Lower lobe of right lung (tissue), 2 donors: Measurements from ENCODE around the gene CDK13. TPM values are rescaled to one million over a fixed set of nuclear protein-coding genes. Genes with fewer than 3 reads are reported as not detected.

ENCODE experiments used
- ATAC-seq, 2 donors: fragments of 200-7000 bp; cut with Tn5 transposase; one replicate each; pipeline ENCODE4 v1.9.1; 2020 to 2022; ENCODE audit warnings: mild to moderate bottlenecking in 2 of 2, moderate library complexity in 2 of 2
- DNase-seq: peaks from one replicate; pipeline ENCODE4 v3.0.0-alpha.2; 2020
- H3K27ac ChIP-seq: fragments of 200-600 bp; one replicate; pipeline ENCODE4 v1.8.0; 2022
- H3K27me3 ChIP-seq: fragments of 200-600 bp; one replicate; pipeline ENCODE4 v1.8.0; 2022; ENCODE audit warnings: low read depth
- H3K36me3 ChIP-seq: fragments of 200-600 bp; one replicate; pipeline ENCODE4 v1.8.0; 2022; ENCODE audit warnings: mild to moderate bottlenecking
- H3K4me1 ChIP-seq: fragments of 200-600 bp; one replicate; pipeline ENCODE4 v1.8.0; 2022
- H3K4me3 ChIP-seq: fragments of 200-600 bp; one replicate; pipeline ENCODE4 v1.8.0; 2022; ENCODE audit warnings: mild to moderate bottlenecking
- H3K9me3 ChIP-seq: fragments of 200-600 bp; one replicate; pipeline ENCODE4 v1.8.0; 2022
- CTCF ChIP-seq: fragments of 200-600 bp; IDR thresholded peaks from one replicate; pipeline ENCODE4 v1.8.0; 2022; ENCODE audit warnings: antibody characterized with exemption, mild to moderate bottlenecking
- intact Hi-C: fragments of 100-400 bp; cut with DNase I; formaldehyde crosslinking; loops from one replicate; pipeline ENCODE4 v1.11.0; 2022
- total RNA-seq: library from RNA; stranded (reverse); fragmentation: NEBNext Ultra II Directional; extraction: Animal tissue kit (Norgen Biotek cat#: 25700); gene quantifications from one replicate; pipeline ENCODE4 v1.2.1, GENCODE V29; 2021
- donor health status: DM: no; HTN: yes; CAD: no; lungs with severe emphysema.

CDK13 gene
- total RNA-seq, 1 donor from 2014 or later, result 53.2 TPM

- no peaks in the 10 kb centered on the region for H3K4me1 ChIP-seq
- no peaks in the 10 kb centered on the region for H3K27me3 ChIP-seq
- no peak for TF ChIP-seq CTCF
- H3K36me3 ChIP-seq, result no peaks in the 10 kb centered on the region
- no peak for ATAC-seq
- H3K27ac ChIP-seq, result no peak overlapping the region
- intact Hi-C loops, result no loop called here
- no peak overlapping the region for H3K4me3 ChIP-seq
- DNase-seq, result no peak
- no peaks in the 10 kb centered on the region for H3K9me3 ChIP-seq
Observed at GRCh38 chr7:39934132-39934531, 15.9 kb upstream of the CDK13 start.

- no peak for DNase-seq
- H3K9me3 ChIP-seq, result no peaks in the 10 kb centered on the region
- TF ChIP-seq CTCF, result no peak
- ATAC-seq, result no peak
- no peaks in the 10 kb centered on the region for H3K4me1 ChIP-seq
- intact Hi-C loops, result no loop called here
- no peak overlapping the region for H3K27ac ChIP-seq
- no peak overlapping the region for H3K4me3 ChIP-seq
- no peaks in the 10 kb centered on the region for H3K27me3 ChIP-seq
- no peaks in the 10 kb centered on the region for H3K36me3 ChIP-seq
Observed at GRCh38 chr7:39936761-39937160, 13.3 kb upstream of the CDK13 start.

- Histone ChIP-seq H3K27me3 (no peaks in the 10 kb centered on the region), H3K36me3 (no peaks in the 10 kb centered on the region), H3K4me1 (no peaks in the 10 kb centered on the region), H3K4me3 (no peak overlapping the region), H3K27ac (no peak overlapping the region), H3K9me3 (no peaks in the 10 kb centered on the region)
- ATAC-seq, result no peak
- no peak for DNase-seq
- intact Hi-C loops, result no loop called here
- no peak for TF ChIP-seq CTCF
Observed at GRCh38 chr7:39937366-39938153, 12.5 kb upstream of the CDK13 start.

- Histone ChIP-seq H3K27me3 (no peaks in the 10 kb centered on the region), H3K4me3 (no peak overlapping the region), H3K36me3 (no peaks in the 10 kb centered on the region), H3K9me3 (no peaks in the 10 kb centered on the region), H3K27ac (no peak overlapping the region), H3K4me1 (no peaks in the 10 kb centered on the region)
- ATAC-seq, result no peak
- DNase-seq, result no peak
- TF ChIP-seq CTCF, result no peak
- intact Hi-C loops, result no loop called here
Observed at GRCh38 chr7:39942883-39943282, 7.2 kb upstream of the CDK13 start.

- Histone ChIP-seq H3K36me3 (no peaks in the 10 kb centered on the region), H3K4me1 (peaks cover 5% of the 10 kb centered on the region), H3K27me3 (no peaks in the 10 kb centered on the region), H3K27ac (no peak overlapping the region), H3K4me3 (no peak overlapping the region), H3K9me3 (no peaks in the 10 kb centered on the region)
- TF ChIP-seq CTCF, result no peak
- intact Hi-C loops, result no loop called here
- DNase-seq, result no peak
- no peak for ATAC-seq
Observed at GRCh38 chr7:39946693-39947092, 3.4 kb upstream of the CDK13 start.
